ENCODE data around the gene TCP10L.

DNA sequence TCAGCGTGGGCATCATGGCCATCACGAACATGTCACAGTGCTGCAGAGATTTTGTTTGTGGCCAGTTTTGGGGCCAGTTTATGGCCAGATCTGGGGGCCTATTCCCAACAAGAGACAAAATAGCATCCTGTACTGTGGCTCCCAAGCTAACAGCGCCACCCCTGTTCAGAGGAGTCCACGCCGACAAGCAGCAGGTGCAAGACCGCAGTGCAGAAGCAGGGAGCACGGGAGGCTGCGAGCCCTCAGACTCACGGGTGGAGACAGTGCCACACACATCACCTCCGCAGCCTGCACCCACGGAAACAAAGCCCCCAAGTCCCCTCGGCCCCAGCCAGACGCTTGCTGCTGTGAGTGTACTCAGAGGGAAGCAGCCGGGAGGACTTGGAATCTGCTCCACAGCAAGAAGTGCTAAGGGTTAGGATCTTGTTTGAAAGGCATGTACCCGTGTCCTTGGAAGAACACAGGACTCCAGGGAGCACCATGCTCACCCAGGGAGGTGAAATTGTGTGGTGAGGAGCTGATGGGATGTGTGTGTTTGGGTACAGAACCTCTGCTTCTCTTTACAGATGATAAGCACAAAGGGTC lies 7.1 kb downstream of the TCP10L start:
- TF ChIP-seq POLR2A (IDR thresholded peaks at IDR 0.05; ENCODE audit: low read depth, low read length): no peak
- TF ChIP-seq SPI1 (IDR thresholded peaks at IDR 0.05; ENCODE audit: low read depth, low read length): no peak
- TF ChIP-seq POLR2AphosphoS5 (IDR thresholded peaks at IDR 0.05; ENCODE audit: low read depth, low read length): no peak
